ENCODE data around the gene NPC1.
"Not testable (repeated sequence)": the region's sequence is repeated elsewhere in the genome, so short reads cannot be mapped to it uniquely, and the experiment has no call there.

Gene NPC1

GRCh38 chr18:23573626-23574431 lies 12.5 kb downstream of the NPC1 start:
- no peak for DNase-seq

GRCh38 chr18:23573020-23573419 lies 13.3 kb downstream of the NPC1 start:
- DNase-seq, result no peak

GRCh38 chr18:23572570-23572969 lies 13.7 kb downstream of the NPC1 start:
- DNase-seq, result no peak

GRCh38 chr18:23572012-23572411 lies 14.3 kb downstream of the NPC1 start:
- no peak for DNase-seq

- no peak for DNase-seq
Measured at GRCh38 chr18:23570912-23571504, 15.3 kb downstream of the NPC1 start.

DNA sequence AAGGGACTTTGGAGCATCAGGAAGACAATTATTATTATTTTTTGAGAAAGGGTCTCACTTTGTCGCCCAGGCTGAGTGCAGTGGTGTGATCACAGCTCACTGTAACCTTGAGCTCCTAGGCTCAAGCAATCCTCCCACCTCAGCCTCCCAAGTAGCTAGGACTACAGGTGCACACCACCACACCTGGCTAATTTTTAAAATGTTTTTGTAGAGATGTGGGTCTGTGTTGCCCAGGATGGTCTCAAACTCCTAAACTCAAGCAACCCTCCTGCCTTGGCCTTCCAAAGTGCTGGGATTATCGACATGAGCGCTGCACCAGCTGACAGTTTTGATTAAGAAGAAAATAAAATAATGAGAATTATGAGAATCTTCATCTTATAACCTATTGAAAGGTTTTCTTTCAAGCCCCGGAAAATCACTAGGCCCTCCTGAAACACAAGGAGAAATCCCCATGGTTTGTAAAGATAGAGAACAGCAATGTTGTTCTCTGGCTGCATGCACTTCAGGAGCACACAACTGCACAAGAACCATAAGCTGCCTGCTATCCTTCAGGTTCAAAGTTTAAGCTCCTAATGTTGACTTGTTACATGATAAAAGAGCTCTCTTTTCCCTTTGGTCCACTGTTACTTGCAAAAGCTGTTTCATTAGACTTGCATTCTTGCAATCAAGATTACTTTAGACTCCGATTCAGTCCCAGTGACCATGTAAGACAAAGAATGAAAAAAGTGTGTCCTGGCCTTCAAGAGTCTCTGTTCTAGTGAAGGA lies 16.8 kb downstream of the NPC1 start:
- DNase-seq, result no peak

- no peak for DNase-seq
Measured at GRCh38 chr18:23568281-23569138, 17.8 kb downstream of the NPC1 start.

DNA sequence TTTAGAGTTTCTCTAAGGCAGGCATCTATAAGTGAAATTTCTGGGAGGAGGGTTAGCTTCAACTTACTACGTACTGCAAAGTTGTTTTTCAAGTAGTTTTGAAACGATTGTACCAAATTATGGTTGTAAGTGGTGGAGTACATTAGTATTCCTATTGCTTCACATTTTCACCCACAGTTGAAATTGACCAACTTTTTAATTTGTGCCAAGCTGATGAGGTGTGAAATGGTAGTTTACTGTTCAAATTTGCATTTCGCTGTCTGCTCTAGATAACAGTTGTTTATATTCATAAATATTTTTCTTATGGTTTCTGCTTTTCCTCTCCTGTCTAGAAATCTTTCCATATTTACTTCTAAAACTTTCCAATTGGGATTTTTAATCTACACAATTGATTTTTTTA lies 18.6 kb downstream of the NPC1 start:
- no peak for DNase-seq

- no peak for DNase-seq
Measured at GRCh38 chr18:23565916-23566547, 20.3 kb downstream of the NPC1 start.

- DNase-seq, result no peak
Measured at GRCh38 chr18:23563377-23564043, 22.8 kb downstream of the NPC1 start.

GRCh38 chr18:23560186-23560585 lies 26.1 kb downstream of the NPC1 start:
- no peak for DNase-seq

- not testable (repeated sequence) for DNase-seq
Measured at GRCh38 chr18:23557511-23557910, 28.8 kb downstream of the NPC1 start.

DNA sequence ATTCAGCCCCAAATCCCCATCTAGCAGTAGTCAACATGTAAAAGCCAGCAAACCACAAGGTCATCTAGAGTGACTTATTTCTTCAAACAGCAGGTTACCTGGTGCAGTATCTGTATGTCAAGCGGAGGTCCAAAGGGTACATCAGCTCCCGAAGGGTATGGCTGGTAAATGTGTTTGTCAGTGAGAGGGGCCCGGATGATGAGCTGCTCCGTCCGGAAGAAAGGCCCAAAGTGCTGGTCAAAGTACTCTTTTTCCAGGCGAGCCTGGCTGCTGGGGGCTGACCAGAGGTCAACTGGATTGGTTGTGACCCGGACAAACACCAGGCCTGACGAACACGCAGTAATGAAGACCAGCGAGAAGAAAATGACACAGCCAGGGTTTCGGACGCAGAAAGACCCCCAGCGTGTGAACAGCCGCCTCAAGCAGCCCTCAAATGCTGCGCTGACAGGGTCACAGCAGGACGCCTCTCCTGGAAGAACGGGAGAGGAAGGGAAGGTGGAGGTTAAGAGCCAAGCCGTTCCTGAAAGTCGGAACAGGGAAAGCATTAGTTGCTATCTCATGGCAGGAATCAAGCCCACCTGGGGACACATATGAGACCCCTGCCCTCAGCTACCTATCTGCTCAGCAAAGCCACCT lies 30.0 kb downstream of the NPC1 start:
- DNase-seq, result no peak

- no peak for DNase-seq
Measured at GRCh38 chr18:23553887-23554286, 32.4 kb downstream of the NPC1 start.

GRCh38 chr18:23552505-23552904 lies 33.8 kb downstream of the NPC1 start:
- DNase-seq, result no peak

DNA sequence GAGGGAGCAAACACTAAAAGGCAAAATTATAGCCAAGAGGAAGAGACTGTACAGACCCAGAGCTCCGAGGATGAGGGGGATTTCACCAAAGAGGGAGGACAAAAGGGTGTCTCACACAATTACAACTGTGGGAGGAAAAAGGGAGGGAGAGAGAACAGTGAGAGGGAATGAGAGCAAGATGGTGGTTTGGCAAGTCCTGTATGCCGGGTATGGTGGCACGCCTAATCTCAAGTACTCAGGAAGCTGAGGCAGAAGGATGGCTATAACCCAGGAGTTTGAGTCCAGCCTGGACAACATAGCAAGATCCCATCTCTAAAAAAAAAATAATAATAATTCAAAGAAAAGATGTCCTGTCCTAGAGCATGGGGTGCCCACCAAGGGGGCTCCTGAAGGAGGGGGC lies 34.3 kb downstream of the NPC1 start:
- no peak for DNase-seq

DNA sequence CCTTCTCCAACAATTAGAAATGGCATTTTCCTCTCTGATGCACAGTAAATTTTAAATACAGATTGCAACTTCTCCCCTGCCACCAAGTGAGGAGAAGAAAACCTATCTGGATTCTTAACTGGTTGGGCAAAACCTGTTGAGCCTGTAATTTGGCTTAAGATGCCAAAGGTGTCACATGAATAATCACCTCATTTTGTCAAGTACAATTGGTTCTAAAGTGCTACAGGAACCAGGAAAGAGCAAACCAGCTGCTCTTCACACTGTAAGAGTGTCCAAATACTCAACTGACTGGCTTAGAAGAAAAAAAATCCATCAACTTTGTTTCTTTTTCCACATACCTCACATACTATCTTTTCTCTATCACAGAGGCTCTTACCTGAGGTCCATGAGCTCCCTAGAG lies 35.4 kb downstream of the NPC1 start:
- DNase-seq, result no peak

DNA sequence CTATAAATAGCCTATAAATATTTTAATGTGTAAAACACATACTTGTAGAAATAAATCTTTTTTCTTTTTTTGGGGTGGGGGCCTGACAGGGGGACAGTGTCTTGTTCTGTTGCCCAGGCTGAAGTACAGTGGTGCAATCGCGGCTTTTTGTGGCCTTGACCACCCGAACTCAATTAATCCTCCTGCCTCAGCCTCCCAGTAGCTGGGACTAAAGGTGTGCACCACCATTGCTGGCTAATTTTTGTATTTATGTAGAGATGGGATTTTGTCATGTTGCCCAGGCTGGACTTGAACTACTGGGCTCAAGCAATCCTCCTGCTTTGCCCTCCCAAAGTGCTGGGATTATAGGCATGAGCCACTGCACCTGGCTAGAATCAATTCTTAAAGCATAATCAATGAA lies 37.6 kb downstream of the NPC1 start:
- DNase-seq, result no peak

- no peak for DNase-seq
Measured at GRCh38 chr18:23548275-23548674, 38.0 kb downstream of the NPC1 start.

DNA sequence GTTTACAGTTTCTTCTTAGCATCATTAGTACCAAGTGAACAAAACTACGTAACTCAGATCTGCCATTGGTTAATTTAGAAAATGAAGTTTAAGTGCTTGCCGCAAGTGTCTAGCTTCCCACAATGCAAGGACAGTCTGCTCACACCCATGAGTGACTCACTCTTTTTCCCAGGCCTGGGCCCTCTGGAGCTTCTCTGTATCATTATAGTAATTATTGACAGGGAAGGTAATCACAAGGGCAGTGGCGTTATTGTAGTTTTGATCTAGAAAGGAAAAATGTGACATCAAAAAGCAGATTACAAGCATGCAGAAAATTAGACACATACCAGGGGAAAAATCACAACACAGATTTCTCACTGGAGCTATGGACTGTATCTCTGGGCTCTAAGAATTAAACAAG lies 38.5 kb downstream of the NPC1 start:
- DNase-seq, result no peak

- no peak for DNase-seq
Measured at GRCh38 chr18:23547306-23547705, 39.0 kb downstream of the NPC1 start.

Measured in activated CD8-positive, alpha-beta memory T cell treated with anti-CD3 and anti-CD28 coated beads for 24 hours (primary cell).